Keratinocyte (primary cell): ENCODE data around the gene OR5B21. TPM values are rescaled to one million over a fixed set of nuclear protein-coding genes. Genes with fewer than 3 reads are reported as not detected.

Experiments used
- DNase-seq: peaks from one replicate; pipeline ENCODE4 v3.0.0-alpha.2; 2011; ENCODE audit warnings: low read depth, missing footprints, low spot score
- FAIRE-seq: peaks from 2 replicates; lab custom pipeline; 2011; peaks lifted over from hg19 to GRCh38; lab: Jason Lieb, UNC
- H2AFZ ChIP-seq: 2 replicates; pipeline ENCODE4 v1.6.0; 2012; ENCODE audit warnings: low read length, control low read depth, inconsistent platforms; ENCODE audit not compliant: control insufficient read depth
- H3K27ac ChIP-seq: 2 replicates; pipeline ENCODE4 v1.5.1; 2011; ENCODE audit warnings: low read length; ENCODE audit not compliant: control insufficient read depth, insufficient read depth
- H3K27me3 ChIP-seq: 3 replicates; pipeline ENCODE4 v1.6.0; 2011; ENCODE audit warnings: low read length; ENCODE audit not compliant: control insufficient read depth, insufficient read depth; ENCODE audit errors: extremely low read depth
- H3K36me3 ChIP-seq, 2 experiments: 2 replicates in 1 of 2; 3 replicates in 1 of 2; pipeline ENCODE4 v1.5.1; 2011; ENCODE audit warnings: low read length in 2 of 2, mild to moderate bottlenecking in 1 of 2; ENCODE audit not compliant: control insufficient read depth in 2 of 2, insufficient read depth in 2 of 2; ENCODE audit errors: extremely low read depth in 1 of 2
- H3K4me1 ChIP-seq: 3 replicates; pipeline ENCODE4 v1.5.1; 2011; ENCODE audit warnings: low read length; ENCODE audit not compliant: control insufficient read depth, insufficient read depth; ENCODE audit errors: extremely low read depth
- H3K4me2 ChIP-seq: 3 replicates; pipeline ENCODE4 v1.6.0; 2011; ENCODE audit warnings: low read depth, low read length; ENCODE audit not compliant: control insufficient read depth, insufficient read depth; ENCODE audit errors: extremely low read depth
- H3K4me3 ChIP-seq, 3 experiments: fragments of 200-600 bp in 1 of 3; sonication (generic) in 1 of 3; 2 replicates in 2 of 3; 3 replicates in 1 of 3; pipeline ENCODE4 v1.5.1; 2011 to 2016; ENCODE audit warnings: low read length in 3 of 3, mild to moderate bottlenecking in 3 of 3, control low read depth in 2 of 3, inconsistent platforms in 1 of 3, low read depth in 1 of 3, mixed read lengths in 1 of 3, mixed run types in 1 of 3, moderate library complexity in 1 of 3; ENCODE audit not compliant: control insufficient read depth in 2 of 3, insufficient read depth in 2 of 3; ENCODE audit errors: extremely low read depth in 1 of 3
- H3K79me2 ChIP-seq: 2 replicates; pipeline ENCODE4 v1.6.0; 2012; ENCODE audit warnings: low read length; ENCODE audit not compliant: control insufficient read depth, insufficient read depth
- H3K9ac ChIP-seq: 3 replicates; pipeline ENCODE4 v1.6.0; 2011; ENCODE audit warnings: low read length; ENCODE audit not compliant: control insufficient read depth, insufficient read depth; ENCODE audit errors: extremely low read depth
- H3K9me1 ChIP-seq: 3 replicates; pipeline ENCODE4 v1.6.0; 2011; ENCODE audit warnings: low read length; ENCODE audit not compliant: control insufficient read depth, insufficient read depth; ENCODE audit errors: extremely low read depth
- H3K9me3 ChIP-seq: 2 replicates; pipeline ENCODE4 v1.5.1; 2012; ENCODE audit warnings: low read depth, low read length; ENCODE audit not compliant: control insufficient read depth
- H4K20me1 ChIP-seq: 3 replicates; pipeline ENCODE4 v1.6.0; 2011; ENCODE audit warnings: low read length; ENCODE audit not compliant: control insufficient read depth, insufficient read depth; ENCODE audit errors: extremely low read depth
- CTCF ChIP-seq, 3 experiments: IDR thresholded peaks in 1 of 3; conservative IDR thresholded peaks in 1 of 3; optimal IDR thresholded peaks in 1 of 3; 2 replicates in 2 of 3; 3 replicates in 1 of 3; pipeline versions ENCODE3 to v1.5.1; 2011; ENCODE audit warnings: low read length in 3 of 3, mild to moderate bottlenecking in 3 of 3, moderate library complexity in 2 of 3, control low read depth in 1 of 3, inconsistent platforms in 1 of 3; ENCODE audit not compliant: insufficient read depth in 2 of 3; ENCODE audit errors: extremely low read depth in 1 of 3
- EZH2 ChIP-seq: IDR thresholded peaks from one replicate; pipeline ENCODE4 v1.6.1; 2012; ENCODE audit warnings: inconsistent platforms, mild to moderate bottlenecking, low read length, moderate library complexity
- dilution Hi-C: fragments of 300-500 bp; cut with MboI; formaldehyde crosslinking; loops from one replicate; pipeline ENCODE4 v1.7.0; 2020; ENCODE audit warnings: low sequenced_read_pairs; ENCODE audit not compliant: extremely low pct_ligation_motif_present
- polyA plus RNA-seq, 5 experiments: library from polyadenylated mRNA; depleted of rRNA in 3 of 5; stranded (reverse) in 3 of 5; stranded (forward) in 1 of 5; unstranded in 1 of 5; fragments of >200 nt; gene quantifications; 1 replicate in 1 of 5; 2 replicates in 3 of 5; 3 replicates in 1 of 5; pipeline versions ENCODE4 v1.2.1 to v1.2.3, GENCODE V29; 2011 to 2012; ENCODE audit warnings: missing spikeins in 2 of 5, low read depth in 1 of 5, low replicate concordance in 1 of 5

OR5B21 gene
- polyA plus RNA-seq, 1 donor (not counting 4 experiments of a cell fraction or from before 2014, with no cell fraction given), result 0.09 TPM

GRCh38 chr11:58485961-58486360, 21.9 kb downstream of the OR5B21 start:
- FAIRE-seq, result no peak
- Histone ChIP-seq H3K27me3 (no peaks in the 10 kb centered on the region), H3K4me1 (no peaks in the 10 kb centered on the region), H3K27ac (no peak overlapping the region), H3K9me3 (no peaks in the 10 kb centered on the region), H3K36me3 (no peaks in the 10 kb centered on the region), H4K20me1 (no peaks in the 10 kb centered on the region), H3K4me2 (no peak overlapping the region), H3K4me3 (no peak overlapping the region), H2AFZ (no peak overlapping the region), H3K9me1 (no peaks in the 10 kb centered on the region), H3K9ac (no peak overlapping the region), H3K79me2 (no peaks in the 10 kb centered on the region)
- dilution Hi-C loops, result no loop called here
- TF ChIP-seq CTCF (optimal IDR thresholded peaks at IDR 0.05 in 1 of 3, IDR thresholded peaks at IDR 0.05 in 1 of 3, conservative IDR thresholded peaks at IDR 0.05 in 1 of 3; ENCODE audit: extremely low read depth in 1 of 3, insufficient read depth in 2 of 3, low read length in 3 of 3), result no peak
- no peak for DNase-seq

GRCh38 chr11:58471892-58472291, 36.0 kb downstream of the OR5B21 start:
- no peak for FAIRE-seq
- Histone ChIP-seq H3K9me3 (no peaks in the 10 kb centered on the region), H3K79me2 (no peaks in the 10 kb centered on the region), H3K4me1 (no peaks in the 10 kb centered on the region), H3K27me3 (no peaks in the 10 kb centered on the region), H2AFZ (no peak overlapping the region), H3K9me1 (no peaks in the 10 kb centered on the region), H3K36me3 (no peaks in the 10 kb centered on the region), H4K20me1 (no peaks in the 10 kb centered on the region), H3K4me3 (no peak overlapping the region), H3K27ac (no peak overlapping the region), H3K4me2 (no peak overlapping the region), H3K9ac (no peak overlapping the region)
- dilution Hi-C loops, result no loop called here
- TF ChIP-seq EZH2 (no peak), CTCF (optimal IDR thresholded peaks at IDR 0.05 in 1 of 3, IDR thresholded peaks at IDR 0.05 in 1 of 3, conservative IDR thresholded peaks at IDR 0.05 in 1 of 3; ENCODE audit: extremely low read depth in 1 of 3, insufficient read depth in 2 of 3, low read length in 3 of 3) (no peak)
- DNase-seq, result no peak
